GM18870 (cell line): ENCODE data around the gene ATP6V0D1.
"Not testable (repeated sequence)": the region's sequence is repeated elsewhere in the genome, so short reads cannot be mapped to it uniquely, and the experiment has no call there.

Experiments
- ATAC-seq: cut with Tn5 transposase; IDR thresholded peaks from one replicate; pipeline ENCODE4 v1.9.1; 2021; ENCODE audit warnings: moderate library complexity; ENCODE audit not compliant: unreplicated experiment

ATP6V0D1 gene

GRCh38 chr16:67480833-67481560 lies at the start of gene ATP6V0D1:
ATP6V0D1 (minus strand) TSS chr16:67481157; CDS start chr16:67481086, 71 bp downstream.
- peak; percentile 80 for ATAC-seq

DNA sequence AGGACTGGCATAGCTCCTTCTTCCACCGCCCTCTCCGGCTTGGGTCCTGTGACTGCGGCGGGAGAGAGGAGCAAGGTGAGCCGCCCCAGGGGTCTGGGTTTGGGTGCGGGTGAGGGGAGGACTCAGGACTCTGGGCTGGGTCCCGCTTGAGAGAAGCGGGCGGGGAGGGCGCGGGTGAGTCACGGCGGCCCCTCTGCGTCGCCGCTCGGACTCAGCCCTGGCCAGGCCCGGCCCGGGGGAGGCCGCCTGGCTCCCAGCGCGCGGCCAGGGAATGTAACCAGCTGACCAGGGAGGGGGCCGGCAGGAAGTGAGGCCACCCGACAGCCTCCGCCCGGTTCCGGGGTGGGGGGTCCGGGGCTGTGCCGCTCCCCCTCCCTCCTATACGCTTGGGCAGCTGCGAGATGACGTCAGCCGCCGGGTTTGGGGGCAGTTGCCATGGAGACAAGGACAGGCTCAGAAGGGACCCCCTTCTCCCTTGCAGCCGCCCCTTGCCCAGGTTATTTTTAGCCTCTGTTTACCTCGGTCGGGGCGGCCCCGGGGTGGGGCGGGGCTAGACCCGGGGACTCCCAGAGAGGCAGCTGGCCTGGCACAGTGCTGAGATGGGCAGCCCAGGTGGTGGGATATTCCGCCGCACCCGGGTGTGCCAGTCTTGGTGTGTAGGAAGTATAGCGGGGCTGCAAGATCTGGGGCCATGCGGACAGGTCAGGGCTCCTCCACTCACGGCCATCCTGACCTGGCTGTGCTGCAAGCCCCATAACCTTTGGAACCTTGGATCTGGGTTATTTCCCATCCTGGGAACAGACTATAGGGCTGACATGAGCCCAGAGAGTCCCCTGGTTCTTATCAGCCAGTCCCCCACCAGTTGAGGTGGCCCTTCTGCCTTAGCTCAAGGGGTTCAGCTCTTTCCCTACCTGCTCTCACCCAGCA lies 49.3 kb upstream of the ATP6V0D1 start:
- no peak for ATAC-seq

- ATAC-seq, result no peak
These were observed 48.6 kb upstream of the ATP6V0D1 start for GRCh38 chr16:67529582-67530012.

GRCh38 chr16:67528870-67529581 lies 48.1 kb upstream of the ATP6V0D1 start:
- no peak for ATAC-seq

DNA sequence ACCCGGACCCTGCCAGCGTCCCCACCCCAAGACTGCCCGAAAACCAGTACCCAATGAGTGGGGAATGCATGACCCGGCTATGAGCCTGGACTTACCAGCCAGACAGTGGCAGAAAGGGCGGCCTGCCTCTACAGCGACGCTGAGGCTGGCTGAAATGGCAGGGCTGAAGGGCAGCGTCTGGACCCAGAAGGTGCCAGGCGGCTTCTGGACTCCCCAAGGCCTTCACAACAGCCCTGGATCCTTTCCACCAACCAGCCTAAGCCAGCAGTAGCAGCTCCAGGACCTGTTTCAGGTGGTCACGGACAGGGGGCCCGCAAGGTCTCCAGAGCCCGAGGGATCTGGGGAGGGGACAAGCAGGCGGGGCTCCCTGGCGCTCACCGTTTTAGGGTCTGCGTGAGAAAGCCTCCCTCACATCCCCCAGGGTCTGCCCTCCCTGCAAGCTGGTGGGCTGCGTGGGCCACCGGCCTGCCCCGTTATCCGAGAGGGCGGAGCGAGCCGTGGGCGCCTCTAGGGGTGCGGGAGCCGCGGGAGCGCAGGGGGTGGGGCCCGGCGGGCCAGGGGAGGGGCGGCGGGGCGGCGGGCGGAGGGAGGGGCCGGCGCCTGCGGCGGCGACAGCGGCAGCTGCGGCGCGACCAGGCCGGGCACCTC lies 47.4 kb upstream of the ATP6V0D1 start, which contains the start of gene RIPOR1:
Gene RIPOR1, plus strand, starts transcription at position 608 of the 648 bp plus-strand sequence. CDS start 9,618 bp downstream, outside the sequence.
- no peak for ATAC-seq

DNA sequence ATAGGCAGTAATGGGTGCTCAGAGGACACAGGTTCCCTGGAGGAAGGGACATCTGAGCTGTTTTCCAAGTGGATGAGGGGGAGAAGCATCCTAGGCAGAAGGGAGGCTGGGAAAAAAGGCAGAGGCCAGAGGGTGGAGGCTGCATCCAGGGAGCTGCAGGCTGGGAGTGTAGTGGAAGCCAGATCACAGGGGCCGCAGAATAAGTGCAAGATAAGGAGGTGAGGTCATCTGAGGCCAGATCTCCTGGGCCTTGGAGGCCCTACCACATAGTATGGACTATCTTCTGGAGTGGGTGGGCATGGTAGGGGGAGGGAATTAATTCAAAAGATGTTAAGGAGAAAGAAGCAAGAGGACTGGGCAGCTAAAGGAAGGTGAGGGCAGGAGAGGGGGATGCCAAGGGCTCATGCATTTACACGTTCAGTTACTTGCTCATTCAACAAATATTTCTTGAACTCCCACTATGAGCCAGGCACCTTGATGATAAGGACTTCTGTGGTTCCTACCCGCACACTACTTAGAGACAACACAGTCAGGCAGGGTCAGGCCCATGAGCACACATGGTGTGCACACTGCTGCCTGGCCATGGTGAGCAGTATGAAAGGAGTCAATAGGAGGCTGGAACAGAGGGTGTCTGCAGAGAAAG lies 45.3 kb upstream of the ATP6V0D1 start:
- ATAC-seq, result no peak

DNA sequence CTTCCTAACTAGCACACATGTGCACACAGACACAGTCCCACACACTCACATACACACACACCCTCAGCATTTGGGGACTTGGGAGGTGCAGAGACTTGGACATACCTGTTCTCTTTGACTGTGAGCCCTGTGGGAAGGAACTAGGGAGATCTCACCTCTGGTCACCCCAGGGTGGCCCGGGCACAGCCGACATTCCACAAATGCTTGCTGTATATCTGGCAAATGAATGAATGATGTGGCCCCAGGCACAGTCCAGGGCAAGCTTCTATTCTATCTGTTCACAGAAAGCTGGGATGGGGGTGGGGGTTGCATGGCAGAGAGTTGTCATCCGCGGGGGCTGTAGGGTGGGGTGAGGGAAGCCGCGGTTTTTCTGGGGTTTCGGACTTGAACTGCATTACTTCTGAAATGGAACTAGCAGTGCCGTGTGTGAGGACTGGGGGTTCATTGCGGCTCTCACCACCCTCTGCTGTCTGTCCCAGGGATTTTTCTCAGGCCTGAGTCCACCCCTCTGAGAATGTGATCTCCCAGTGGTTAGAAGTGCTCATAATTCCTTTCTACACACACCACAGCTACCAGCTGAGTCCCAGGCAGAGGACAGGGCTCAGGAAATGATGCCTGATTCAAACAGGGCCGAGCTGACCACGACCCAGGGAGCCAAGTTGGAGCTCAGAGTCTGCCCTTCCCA lies 44.4 kb upstream of the ATP6V0D1 start:
- no peak for ATAC-seq

DNA sequence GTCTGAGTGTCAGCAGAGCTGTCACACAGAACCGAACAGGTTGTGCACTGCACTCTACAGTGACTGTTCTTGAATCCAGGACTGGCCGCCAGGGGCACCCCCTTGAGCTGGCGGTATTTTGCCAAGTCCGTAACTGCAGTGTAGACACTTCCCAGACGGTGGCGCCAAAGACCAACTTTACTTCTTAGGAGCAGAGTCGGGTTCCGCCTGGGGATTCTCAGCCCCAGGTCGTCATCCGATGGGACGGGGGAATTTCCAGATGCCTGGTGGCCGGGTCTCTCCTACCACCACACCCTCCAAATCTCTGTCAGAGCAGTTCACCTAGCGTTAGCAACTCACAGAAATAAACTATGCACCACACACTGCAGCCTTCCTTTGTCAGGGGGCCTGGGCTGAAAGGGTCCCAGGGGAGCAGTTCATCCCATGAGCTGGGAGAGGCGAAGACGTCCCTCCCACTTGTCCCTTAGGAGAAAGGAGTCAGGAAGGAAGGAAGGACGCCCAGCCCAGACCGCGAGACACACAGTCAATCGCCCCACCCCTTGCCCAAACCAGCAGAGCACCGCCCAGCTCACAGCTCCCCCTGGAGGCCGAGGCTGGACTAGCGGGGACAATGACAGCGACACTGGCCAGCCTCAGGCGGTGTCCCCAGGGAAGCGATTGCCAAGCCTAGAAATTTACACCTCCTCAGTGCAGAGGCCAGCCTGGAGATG lies 40.3 kb upstream of the ATP6V0D1 start:
- peak; percentile 61 for ATAC-seq

DNA sequence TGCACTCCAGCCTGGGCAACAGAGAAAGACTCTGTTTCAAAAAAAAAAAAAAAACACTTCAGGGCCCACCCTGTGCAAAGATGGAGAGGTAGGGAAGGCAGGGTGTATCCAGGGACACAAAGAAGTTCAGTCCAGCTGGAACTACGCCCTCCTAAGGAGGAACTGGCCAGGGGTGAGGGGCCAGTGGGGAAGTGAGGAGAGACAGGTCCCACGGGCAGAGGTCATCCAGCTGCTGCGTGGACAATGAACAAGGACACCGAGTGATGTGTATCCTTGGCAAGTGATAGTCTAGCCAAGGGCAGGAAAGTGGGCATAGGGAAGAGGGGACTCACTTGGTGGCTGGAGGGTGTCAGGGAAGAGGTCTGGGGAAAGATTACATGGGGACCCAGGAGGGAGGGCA lies 38.3 kb upstream of the ATP6V0D1 start:
- no peak for ATAC-seq

- no peak for ATAC-seq
These were observed 37.7 kb upstream of the ATP6V0D1 start for GRCh38 chr16:67518676-67519075.

DNA sequence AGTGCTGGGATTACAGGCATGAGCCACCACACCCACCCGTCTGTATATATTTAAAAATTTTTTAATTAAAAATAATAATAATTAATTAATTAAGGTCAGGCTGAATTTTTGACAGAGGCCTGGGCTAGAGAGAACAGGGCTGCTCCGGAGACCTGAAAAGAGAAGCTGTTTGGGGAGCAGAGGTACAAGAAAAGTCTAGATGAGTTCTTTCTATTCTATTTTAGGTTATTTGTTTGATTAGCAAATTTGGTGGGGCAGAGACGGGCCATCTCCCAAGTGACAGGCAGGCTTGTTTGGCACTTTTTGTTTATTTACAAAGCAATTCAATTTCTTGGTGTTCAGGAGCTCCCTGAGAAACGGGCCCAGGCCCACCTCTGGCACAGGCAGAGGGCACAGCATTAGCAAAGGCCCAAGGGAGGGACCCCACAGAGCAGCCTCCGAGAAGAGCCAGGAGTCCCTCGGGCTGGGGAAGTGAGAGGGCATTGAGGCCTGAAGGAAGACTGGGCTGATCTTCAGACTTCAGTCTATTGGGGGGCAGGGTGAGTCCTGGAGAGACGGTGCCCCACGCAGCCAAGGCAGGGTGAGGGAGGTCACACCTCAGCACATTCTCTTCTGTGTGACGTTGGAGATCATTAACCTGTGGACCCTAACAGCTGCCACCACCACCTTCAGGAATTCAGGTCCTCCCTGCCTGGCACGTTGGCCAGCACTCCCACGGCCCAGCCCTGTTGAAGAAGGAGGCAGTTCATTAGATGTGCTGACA lies 36.9 kb upstream of the ATP6V0D1 start:
- peak; percentile 31 for ATAC-seq

DNA sequence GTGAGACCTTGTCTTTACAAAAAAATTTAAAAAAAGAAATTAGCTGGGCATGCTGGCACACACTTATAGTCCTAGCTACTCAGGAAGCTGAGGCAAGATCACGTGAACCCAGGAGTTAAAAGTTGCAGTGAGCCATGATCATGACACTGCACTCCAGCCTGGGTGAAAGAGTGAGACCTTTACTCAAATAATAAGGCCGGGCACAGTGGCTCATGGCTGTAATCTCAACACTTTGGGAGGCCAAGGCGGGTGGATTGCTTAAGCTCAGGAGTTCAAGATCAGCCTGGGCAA lies 36.1 kb upstream of the ATP6V0D1 start:
- no peak for ATAC-seq

- no peak for ATAC-seq
These were observed 35.6 kb upstream of the ATP6V0D1 start for GRCh38 chr16:67516296-67517154.

DNA sequence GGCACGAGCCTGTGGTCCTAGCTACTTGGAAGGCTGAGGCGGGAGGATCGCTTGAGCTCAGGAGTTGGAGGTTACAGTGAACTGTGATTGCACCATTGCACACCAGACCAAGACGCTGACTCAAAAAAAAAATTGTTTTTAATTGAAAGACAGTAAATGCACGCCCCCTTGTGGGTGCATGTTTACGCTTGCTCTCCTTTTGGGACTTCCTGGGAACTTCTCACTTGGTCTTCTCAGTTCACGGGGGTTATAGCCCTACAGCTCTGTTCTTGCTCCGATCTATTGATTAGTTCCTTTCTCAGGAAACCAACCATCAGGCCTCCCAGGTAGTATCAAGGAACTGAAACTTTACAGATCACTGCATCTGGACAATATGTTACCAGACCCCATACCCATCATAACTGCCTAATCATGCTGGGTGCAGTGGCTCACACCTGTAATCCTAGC lies 33.4 kb upstream of the ATP6V0D1 start:
- ATAC-seq, result peak; percentile 42

- not testable (repeated sequence) for ATAC-seq
These were observed 32.9 kb upstream of the ATP6V0D1 start for GRCh38 chr16:67513892-67514291.

- ATAC-seq, result no peak
These were observed 28.1 kb upstream of the ATP6V0D1 start for GRCh38 chr16:67509016-67509415.

- ATAC-seq, result no peak
These were observed 25.5 kb upstream of the ATP6V0D1 start for GRCh38 chr16:67506468-67506867.
